ENCODE data around the gene WNT5B. TPM values are rescaled to one million over a fixed set of nuclear protein-coding genes. Genes with fewer than 3 reads are reported as not detected.

The WNT5B gene
- total and polyA plus RNA-seq, 2 of the 4 experiments (the other 2 are of a cell fraction), result 83.7 to 102 TPM

DNA sequence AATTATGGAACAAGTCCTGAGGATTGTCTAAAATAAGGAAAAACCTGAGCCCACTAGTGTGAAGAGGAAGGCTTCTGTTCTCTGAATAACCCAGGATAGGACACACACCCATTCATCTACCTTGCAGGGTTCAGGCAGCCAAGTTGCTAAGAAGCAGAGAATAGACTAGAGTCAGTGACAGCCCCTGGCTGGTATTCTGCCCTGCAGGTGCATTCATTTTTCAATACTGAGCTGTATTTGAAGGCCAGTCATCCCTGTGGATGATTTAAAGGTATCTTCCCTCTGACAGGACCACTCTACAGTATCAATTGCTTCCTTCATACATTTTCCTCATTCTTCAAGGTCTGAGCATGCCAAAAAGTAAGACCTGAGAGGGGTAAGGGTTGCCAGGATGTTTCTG, 22.9 kb downstream of the WNT5B start:
- H3K27ac ChIP-seq (ENCODE audit: insufficient read depth, low read length), result no peak overlapping the region
- intact Hi-C loops (cut with micrococcal nuclease), result loop anchor here (2.0 kb wide), 1 partner anchor 289 kb away; no protein-coding TSS in a partner anchor
- BruUV-seq (replicated peaks), result no TSS peak

More for the DNA sequence above, 22.9 kb downstream of the WNT5B start:
- H3K14ac ChIP-seq (replicated peaks; ENCODE audit: low read depth, low read length), result no peak overlapping the region
- peaks cover 22% of the 10 kb centered on the region; the same call in 1 of the 2 replicates for H4K20me1 ChIP-seq (ENCODE audit: insufficient read depth, low read length)
- H4K91ac ChIP-seq (ENCODE audit: insufficient read depth, low read depth, low read length), result no peak overlapping the region
- no peak overlapping the region for H2AK5ac ChIP-seq (ENCODE audit: low read depth, low read length)
- H2AK9ac ChIP-seq (replicated peaks; ENCODE audit: low read depth, low read length, poor library complexity), result no peak overlapping the region
- H2AFZ ChIP-seq (replicated peaks; ENCODE audit: low read length, poor library complexity), result no peak overlapping the region
- H4K5ac ChIP-seq (ENCODE audit: low read depth, low read length), result no peak overlapping the region
- H3K4me2 ChIP-seq (ENCODE audit: low read depth, low read length), result no peak overlapping the region
- in situ Hi-C loops (cut with MboI; ENCODE audit: low sequenced_read_pairs) (loop anchor here (10.0 to 25.0 kb wide), 2 partner anchors 373 to 635 kb away; no protein-coding TSS in a partner anchor), dilution Hi-C loops (cut with HindIII; ENCODE audit: low sequenced_read_pairs, unreplicated experiment) (no loop called here)
- DNase-seq, result no peak
- H3K79me1 ChIP-seq (ENCODE audit: low read depth in 1 of 2, low read length in 2 of 2), result peaks cover 0 to 27% of the 10 kb centered on the region in 2 experiments; a peak in 3 of 4 replicates
- no peak overlapping the region for H3K56ac ChIP-seq (ENCODE audit: extremely low read depth, insufficient read depth, low read length)
- no peak for ATAC-seq (ENCODE audit: low read depth)
- no peak overlapping the region for H3K23ac ChIP-seq (ENCODE audit: low read depth, low read length)
- TF ChIP-seq, protein P1, sequence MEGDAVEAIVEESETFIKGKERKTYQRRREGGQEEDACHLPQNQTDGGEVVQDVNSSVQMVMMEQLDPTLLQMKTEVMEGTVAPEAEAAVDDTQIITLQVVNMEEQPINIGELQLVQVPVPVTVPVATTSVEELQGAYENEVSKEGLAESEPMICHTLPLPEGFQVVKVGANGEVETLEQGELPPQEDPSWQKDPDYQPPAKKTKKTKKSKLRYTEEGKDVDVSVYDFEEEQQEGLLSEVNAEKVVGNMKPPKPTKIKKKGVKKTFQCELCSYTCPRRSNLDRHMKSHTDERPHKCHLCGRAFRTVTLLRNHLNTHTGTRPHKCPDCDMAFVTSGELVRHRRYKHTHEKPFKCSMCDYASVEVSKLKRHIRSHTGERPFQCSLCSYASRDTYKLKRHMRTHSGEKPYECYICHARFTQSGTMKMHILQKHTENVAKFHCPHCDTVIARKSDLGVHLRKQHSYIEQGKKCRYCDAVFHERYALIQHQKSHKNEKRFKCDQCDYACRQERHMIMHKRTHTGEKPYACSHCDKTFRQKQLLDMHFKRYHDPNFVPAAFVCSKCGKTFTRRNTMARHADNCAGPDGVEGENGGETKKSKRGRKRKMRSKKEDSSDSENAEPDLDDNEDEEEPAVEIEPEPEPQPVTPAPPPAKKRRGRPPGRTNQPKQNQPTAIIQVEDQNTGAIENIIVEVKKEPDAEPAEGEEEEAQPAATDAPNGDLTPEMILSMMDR (conservative IDR thresholded peaks at IDR 0.05; ENCODE audit: low read depth, low read length), result no peak
- TF ChIP-seq POLR2A (IDR thresholded peaks at IDR 0.05; ENCODE audit: low read depth, low read length), result no peak
- TF ChIP-seq, protein P2, sequence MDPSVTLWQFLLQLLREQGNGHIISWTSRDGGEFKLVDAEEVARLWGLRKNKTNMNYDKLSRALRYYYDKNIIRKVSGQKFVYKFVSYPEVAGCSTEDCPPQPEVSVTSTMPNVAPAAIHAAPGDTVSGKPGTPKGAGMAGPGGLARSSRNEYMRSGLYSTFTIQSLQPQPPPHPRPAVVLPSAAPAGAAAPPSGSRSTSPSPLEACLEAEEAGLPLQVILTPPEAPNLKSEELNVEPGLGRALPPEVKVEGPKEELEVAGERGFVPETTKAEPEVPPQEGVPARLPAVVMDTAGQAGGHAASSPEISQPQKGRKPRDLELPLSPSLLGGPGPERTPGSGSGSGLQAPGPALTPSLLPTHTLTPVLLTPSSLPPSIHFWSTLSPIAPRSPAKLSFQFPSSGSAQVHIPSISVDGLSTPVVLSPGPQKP (IDR thresholded peaks at IDR 0.05; ENCODE audit: borderline replicate concordance, low read depth, low read length), result no peak
- no peak for TF ChIP-seq BHLHE40 (IDR thresholded peaks at IDR 0.05; ENCODE audit: low read depth, low read length)
- TF ChIP-seq MAZ (IDR thresholded peaks at IDR 0.05; ENCODE audit: borderline replicate concordance, low read depth, low read length), result no peak
- TF ChIP-seq FOS (IDR thresholded peaks at IDR 0.05; ENCODE audit: low read depth, low read length), result no peak
- TF ChIP-seq, protein P3, sequence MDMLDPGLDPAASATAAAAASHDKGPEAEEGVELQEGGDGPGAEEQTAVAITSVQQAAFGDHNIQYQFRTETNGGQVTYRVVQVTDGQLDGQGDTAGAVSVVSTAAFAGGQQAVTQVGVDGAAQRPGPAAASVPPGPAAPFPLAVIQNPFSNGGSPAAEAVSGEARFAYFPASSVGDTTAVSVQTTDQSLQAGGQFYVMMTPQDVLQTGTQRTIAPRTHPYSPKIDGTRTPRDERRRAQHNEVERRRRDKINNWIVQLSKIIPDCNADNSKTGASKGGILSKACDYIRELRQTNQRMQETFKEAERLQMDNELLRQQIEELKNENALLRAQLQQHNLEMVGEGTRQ (IDR thresholded peaks at IDR 0.05; ENCODE audit: low read depth, low read length), result no peak
- no peak for TF ChIP-seq RAD21 (IDR thresholded peaks at IDR 0.05; ENCODE audit: low read length)
- no peak for TF ChIP-seq CHD1 (IDR thresholded peaks at IDR 0.05; ENCODE audit: low read depth, low read length)
- no peak for TF ChIP-seq SMC3 (IDR thresholded peaks at IDR 0.05; ENCODE audit: low read depth, low read length)
- no peak for TF ChIP-seq MXI1 (IDR thresholded peaks at IDR 0.05; ENCODE audit: borderline replicate concordance, low read depth, low read length)
- TF ChIP-seq RFX5 (IDR thresholded peaks at IDR 0.05; ENCODE audit: low read depth, low read length), result no peak
- no peak for TF ChIP-seq NFE2L2 (IDR thresholded peaks at IDR 0.05; ENCODE audit: low read depth, low read length)
- TF ChIP-seq MAFK (IDR thresholded peaks at IDR 0.05; ENCODE audit: low read depth, low read length), result no peak
- no peak for TF ChIP-seq CEBPB (IDR thresholded peaks at IDR 0.05; ENCODE audit: low read depth, low read length)
- TF ChIP-seq RCOR1 (IDR thresholded peaks at IDR 0.05; ENCODE audit: insufficient replicate concordance, low read length), result no peak
- peaks cover 3% of the 10 kb centered on the region; the same call in 1 of the 2 replicates for H3K36me3 ChIP-seq (ENCODE audit: control insufficient read depth, insufficient read depth, low read length)
- no peak overlapping the region for H4K8ac ChIP-seq (ENCODE audit: low read depth in 2 of 2, low read length in 2 of 2)
- H2BK120ac ChIP-seq (ENCODE audit: low read depth, low read length), result no peak overlapping the region
- H2BK20ac ChIP-seq (ENCODE audit: low read depth, low read length), result no peak overlapping the region
- CTCF ChIA-PET, result interaction anchor here (0.8 to 1.4 kb wide), 2 partner anchors 139 to 288 kb away, joined by 3 to 9 read pairs; no protein-coding TSS in a partner anchor
- no peak overlapping the region for H3K9ac ChIP-seq (ENCODE audit: low read depth, low read length)
- peaks cover 4% of the 10 kb centered on the region for H3K4me1 ChIP-seq (ENCODE audit: control insufficient read depth, insufficient read depth, low read length)
- no peak overlapping the region for H3K4ac ChIP-seq (ENCODE audit: low read depth, low read length)
- H2BK5ac ChIP-seq (ENCODE audit: low read depth, low read length, poor library complexity, severe bottlenecking), result no peak overlapping the region
- H3K4me3 ChIP-seq (ENCODE audit: insufficient read depth, low read depth, low read length), result no peak overlapping the region
- no peaks in the 10 kb centered on the region for H3K9me3 ChIP-seq (ENCODE audit: control insufficient read depth, insufficient read depth, low read length)
- H3K18ac ChIP-seq (ENCODE audit: low read depth, low read length), result no peak overlapping the region
- POLR2A ChIA-PET (ENCODE audit: unreplicated experiment), result no interaction called here
- no peak overlapping the region for H2BK15ac ChIP-seq (ENCODE audit: low read depth, low read length)
- no peaks in the 10 kb centered on the region for H3K27me3 ChIP-seq (ENCODE audit: control insufficient read depth, insufficient read depth, low read length)
- peaks cover 6% of the 10 kb centered on the region for H3K9me1 ChIP-seq (ENCODE audit: insufficient read depth, low read length)
